ENCODE results near the gene PADI3.

GRCh38 chr1:17228619-17229018, 20.3 kb upstream of the PADI3 start:
- TF ChIP-seq CTCF (IDR thresholded peaks at IDR 0.05) (no peak), POLR2A (IDR thresholded peaks at IDR 0.05) (no peak)
